Fibroblast of lung (primary cell): ENCODE results near the gene GNG12.

ENCODE experiments used
- CTCF ChIP-seq, 2 donors: IDR thresholded peaks in 1 of 2; conservative IDR thresholded peaks in 1 of 2; 1 replicate in 1 of 2; 2 replicates in 1 of 2; pipeline ENCODE4 v1.5.1; 2011 to 2012; ENCODE audit warnings: low read length in 2 of 2, control low read depth in 1 of 2, inconsistent platforms in 1 of 2, low read depth in 1 of 2, mild to moderate bottlenecking in 1 of 2
- EZH2 ChIP-seq: IDR thresholded peaks from 2 replicates; pipeline ENCODE4 v1.5.1; 2012; ENCODE audit warnings: low read length, control low read depth, mild to moderate bottlenecking; ENCODE audit errors: missing control alignments

GRCh38 chr1:67755619-67756018, 77.6 kb downstream of the GNG12 start:
- TF ChIP-seq EZH2 (no peak), CTCF (conservative IDR thresholded peaks at IDR 0.05 in 1 of 2, IDR thresholded peaks at IDR 0.05 in 1 of 2; ENCODE audit: low read depth in 1 of 2, low read length in 2 of 2) (no peak)
